NCI-H2107 treated with DMSO at 0.1 percent for 48 hours (cell line): Measurements from ENCODE around the gene FOXG1.

ENCODE experiments used
- DNase-seq: peaks from one replicate; lab custom pipeline; 2025; ENCODE audit not compliant: unreplicated experiment; lab: John Stamatoyannopoulos, UW

The FOXG1 gene

DNA sequence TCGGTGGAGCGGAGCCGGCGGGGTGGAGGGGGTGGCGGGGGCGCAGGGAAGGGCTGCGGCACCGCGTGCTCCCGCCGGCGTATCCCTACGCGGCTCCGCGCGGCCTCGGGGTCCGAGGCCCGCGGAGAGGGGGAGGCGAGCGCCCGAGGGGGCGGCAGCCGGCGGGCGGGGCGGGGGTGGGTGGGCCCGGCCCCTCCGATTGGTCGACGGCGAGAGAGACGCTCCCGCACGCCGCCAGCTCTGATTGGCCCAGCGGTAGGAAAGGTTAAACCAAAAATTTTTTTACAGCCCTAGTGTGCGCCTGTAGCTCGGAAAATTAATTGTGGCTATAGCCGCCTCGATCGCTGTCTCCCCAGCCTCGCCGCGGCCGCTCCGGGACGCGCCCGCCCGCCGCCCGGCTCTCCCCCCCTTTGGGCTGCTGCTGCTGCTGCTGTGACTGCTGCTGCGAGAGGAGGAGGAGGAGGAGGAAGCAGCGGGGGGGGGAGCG lies at the start of gene FOXG1:
Gene FOXG1 (plus strand): TSS at position 319 of the 487 bp plus-strand sequence. CDS start 493 bp downstream, outside the sequence.
- DNase-seq, result peak; percentile 98

DNA sequence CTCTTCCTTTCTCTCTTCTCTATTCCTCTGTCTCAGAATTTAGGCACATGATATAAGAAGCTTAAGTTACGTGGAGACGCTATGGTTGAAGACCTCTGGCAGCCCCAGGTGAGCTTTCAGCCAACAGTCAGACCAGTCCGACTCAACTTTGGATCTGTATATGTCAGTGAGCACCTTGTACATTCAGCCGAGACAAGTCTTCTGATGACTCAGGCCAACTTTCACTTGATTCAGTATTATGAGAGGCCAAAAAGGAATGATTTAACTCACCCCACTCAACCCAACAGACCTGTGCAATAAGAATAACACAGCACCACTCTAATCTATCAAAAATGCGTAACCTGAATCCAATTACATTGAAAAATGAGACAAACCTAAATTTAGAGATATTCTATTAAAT lies 47.5 kb upstream of the FOXG1 start:
- DNase-seq, result no peak

DNA sequence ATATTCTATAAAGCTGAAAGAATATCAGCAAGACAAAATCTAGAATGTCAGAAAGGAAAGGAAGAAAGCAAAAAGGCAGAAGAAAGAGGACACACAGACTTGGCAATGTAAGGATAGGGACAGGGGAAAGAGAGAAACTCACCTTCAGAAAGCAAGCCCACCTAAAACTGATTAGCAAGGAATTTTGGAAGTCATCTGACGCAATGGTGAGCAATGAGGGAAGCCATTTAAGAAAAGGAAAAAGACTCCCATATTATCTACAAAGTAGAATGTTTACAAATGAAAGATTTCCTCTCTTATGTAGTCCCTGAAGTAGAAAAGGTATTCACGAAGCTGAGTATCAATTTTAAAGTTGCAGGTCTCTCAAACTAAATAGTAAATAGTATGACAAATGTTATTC lies 35.2 kb upstream of the FOXG1 start:
- DNase-seq, result no peak

DNA sequence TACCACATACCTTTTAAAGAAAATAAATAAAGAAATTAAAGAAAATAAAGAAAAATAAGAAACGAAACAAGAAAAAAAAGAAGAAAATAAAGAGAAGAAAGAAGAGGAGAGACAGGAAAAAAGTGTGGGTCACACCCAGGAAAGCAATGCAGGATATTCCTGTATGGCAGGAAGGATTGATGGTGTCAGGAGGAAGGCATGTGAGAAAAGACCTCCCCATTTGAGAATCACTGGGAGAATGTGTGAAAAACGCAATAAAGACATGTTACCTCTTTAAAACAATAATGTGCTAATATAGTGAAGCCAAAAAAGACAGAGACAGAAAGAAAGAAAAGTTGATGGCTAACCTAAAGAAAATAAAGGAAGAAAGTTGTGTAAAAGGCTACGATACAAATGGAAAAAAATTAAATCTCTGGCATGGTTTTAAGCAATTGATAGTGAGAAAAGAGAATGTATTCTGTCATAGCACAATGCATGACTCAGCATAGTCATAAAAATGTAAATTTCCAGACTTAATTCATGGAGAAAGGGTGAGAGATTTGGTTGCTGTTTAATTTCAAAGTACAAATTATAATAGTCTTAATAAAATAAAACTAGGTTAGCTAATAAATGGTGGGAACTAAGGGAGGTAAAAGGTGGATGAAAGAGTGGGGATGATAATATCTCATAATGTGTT lies 24.3 kb upstream of the FOXG1 start:
- no peak for DNase-seq

DNA sequence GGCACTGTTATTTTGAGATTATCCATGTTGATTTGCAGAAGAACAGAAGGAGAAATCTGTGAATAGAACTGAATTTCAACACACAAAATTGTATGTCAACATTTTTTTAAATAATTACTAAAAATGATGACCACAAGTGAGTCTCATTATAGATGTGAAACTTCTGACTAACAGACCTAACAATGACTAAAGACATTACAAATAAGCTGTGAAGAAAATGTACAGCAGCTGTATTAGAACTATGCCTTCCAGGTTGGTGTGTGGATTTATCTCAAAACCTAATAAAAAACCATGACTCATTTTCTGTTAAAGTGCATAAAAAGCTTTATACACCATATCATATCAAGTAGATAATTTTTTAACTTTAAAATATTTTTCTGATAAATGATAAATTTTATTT lies 22.5 kb upstream of the FOXG1 start:
- no peak for DNase-seq

DNA sequence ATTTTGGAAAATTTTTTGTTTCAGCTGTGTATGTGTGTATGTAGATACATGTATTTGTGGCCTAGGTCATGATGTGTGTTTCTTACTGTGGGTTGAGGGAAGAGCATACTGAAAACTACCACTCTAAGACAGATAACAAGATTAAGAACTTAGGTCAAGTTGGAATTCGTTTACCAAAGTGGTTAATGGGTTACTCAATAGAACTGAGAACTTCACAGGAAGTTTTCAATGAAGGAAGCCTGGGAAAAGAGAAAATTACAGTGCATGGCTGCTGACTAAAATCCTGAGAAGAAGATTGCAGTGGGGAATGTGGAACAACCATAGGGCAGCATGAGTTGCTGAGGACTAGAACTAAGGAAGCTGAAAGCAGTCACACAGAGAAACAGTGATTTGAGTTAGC lies 21.4 kb upstream of the FOXG1 start:
- DNase-seq, result no peak

DNA sequence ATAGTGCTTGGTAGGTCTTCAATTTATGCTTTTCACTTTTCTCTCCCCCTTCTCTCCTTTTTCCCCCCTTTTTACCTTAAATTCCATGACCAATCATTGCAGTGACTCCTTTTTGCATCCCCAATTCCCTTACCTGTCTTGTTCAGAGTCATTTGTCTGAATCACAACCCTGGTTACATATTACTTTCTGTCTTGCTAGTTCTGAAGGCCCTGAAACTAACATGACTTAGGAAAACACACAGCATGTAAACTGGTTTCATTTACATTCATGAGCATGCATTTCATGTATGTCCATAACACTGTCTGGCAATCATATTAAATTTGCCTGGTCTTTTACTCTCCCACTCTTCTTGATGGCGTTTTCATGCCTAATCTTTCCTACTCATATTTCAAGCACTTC lies 20.3 kb upstream of the FOXG1 start:
- peak; percentile 19 for DNase-seq

DNA sequence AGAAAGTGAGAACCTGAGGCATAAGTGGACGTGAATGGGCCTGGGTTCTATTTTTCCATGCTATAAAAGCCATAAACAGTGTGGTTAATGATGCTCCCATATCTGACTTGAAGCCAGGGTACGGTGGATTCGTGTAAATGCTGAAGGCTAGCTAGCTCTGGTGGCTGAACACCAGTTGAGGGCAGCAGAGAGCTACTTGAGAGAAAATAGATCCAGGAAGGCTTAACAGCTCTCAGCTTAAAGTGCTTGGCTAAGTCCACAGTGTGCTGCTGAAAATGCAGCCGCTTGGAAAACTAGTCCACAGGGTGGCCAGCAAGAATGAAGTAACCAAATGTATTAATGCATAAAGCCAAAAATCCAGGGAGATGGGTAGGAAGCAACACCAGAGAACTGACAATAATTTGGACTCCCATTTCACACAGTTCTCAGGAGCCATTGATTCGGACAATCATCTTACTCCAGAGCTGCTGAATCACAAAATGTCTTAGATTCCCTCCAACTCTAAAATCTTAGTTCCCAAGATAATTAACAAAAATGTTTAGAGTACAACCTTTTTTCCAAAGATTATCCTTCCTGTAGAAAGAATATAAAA lies 15.0 kb upstream of the FOXG1 start:
- DNase-seq, result no peak

DNA sequence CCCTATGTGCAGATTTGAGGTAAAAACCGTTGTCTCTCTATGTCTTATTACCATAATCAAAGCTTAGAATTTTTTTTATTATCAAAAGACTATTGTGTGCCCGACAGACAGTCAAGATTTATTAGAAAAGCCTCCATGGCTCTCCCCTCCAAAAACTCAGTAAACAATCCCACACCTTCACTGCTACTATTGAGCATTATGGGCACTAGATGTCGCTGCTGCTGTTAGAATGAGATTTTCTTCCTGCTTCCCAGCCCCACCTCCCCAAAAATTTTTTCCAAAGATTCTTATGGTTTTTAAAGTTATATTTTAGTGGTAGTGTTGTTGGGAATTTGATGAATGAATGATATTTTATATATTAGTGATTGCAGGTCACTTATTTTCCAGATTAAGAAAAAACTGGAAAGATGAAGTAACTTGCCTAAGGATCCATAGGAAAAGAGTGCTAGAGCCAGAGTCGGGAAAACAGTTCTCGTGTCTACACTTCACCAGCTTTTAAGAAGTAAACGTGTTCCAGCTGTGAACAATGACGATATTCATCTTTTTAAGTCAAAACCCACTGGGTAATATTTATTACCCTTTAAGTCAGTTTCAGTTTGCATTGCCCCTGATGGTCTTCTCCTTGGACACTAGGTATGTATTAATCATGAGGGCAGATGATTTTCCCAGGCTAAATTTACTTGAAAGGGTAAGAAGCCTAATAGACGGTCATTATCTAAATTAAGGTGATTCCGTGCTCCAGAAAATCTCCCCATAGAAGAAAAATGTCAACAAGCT lies 12.2 kb upstream of the FOXG1 start:
- no peak for DNase-seq

DNA sequence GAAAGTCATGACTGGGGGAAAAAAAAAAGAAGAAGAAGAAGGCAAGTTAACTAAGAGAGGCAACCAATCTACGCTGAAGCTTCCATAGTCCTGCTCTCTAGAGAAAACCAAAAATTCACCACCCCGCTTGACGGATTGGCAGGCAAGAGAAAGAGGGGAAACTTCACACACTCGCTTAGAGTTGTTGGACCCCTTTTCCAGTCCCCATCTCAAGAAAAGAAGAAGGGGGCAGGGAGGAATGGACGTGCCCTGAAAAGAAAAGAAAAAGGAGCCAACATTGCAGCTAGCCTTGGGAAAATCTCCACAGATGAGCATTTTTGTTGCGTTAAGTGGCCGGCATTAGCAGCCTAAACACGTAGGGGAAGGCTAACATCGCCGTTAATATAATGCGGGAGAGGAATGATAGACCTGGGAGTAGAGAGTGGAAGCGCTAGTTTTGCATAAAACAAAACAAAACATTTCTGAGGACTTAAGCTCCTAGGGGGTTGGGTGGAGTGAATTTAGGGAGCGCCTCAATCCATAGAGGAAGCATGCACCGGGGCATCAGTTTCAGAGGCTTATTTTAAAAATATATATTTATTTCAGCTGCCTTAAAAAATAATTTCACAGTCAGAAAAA lies 11.3 kb upstream of the FOXG1 start:
- no peak for DNase-seq

DNA sequence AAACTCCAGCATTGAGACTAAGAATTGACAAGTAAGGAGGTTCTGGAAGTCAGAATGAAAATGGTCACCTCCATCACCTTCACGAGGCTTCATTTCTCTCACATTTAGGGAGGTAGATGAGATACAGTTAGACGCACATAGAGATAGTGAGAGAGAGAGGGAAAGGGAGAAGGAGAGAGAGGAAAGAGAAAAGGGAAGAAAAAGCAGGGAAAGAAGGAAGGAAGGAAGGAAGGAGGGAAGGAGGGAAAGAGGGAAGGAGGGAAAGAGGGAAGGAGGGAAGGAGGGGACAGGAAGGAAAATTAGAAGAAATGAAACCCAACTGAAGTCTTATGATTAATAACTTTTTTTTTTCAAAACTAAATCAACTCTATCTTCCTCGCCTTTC lies 10.7 kb upstream of the FOXG1 start:
- DNase-seq, result no peak

DNA sequence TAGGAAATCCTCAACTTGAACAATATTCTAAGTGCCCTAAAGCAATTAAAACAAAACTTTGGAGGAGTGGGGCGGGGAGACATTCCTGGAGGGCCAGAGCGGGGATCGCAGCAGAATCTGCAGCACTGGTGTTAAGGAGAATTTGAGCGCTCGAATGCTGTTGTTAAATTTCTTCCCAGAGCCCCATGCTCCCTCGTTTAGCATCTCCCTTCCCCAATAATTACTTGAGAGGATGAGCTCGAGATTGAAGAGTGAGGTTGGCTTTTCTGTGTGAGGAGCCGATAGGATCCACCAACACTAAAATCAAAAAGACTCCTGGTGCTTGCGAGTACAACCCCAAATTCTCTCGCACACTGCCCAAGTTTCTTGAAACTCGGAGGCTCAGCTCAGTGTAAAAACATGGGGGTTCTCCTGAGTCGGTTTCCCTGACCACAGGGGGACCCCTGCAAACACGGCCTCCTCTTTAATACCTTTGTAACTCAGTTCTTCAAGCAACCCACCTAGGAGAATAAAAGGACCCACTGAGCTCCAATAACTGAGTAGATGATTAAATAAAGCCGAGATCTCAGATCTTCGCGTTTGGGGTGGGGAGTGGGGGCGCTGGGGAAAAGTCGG lies 10.2 kb upstream of the FOXG1 start:
- no peak for DNase-seq

DNA sequence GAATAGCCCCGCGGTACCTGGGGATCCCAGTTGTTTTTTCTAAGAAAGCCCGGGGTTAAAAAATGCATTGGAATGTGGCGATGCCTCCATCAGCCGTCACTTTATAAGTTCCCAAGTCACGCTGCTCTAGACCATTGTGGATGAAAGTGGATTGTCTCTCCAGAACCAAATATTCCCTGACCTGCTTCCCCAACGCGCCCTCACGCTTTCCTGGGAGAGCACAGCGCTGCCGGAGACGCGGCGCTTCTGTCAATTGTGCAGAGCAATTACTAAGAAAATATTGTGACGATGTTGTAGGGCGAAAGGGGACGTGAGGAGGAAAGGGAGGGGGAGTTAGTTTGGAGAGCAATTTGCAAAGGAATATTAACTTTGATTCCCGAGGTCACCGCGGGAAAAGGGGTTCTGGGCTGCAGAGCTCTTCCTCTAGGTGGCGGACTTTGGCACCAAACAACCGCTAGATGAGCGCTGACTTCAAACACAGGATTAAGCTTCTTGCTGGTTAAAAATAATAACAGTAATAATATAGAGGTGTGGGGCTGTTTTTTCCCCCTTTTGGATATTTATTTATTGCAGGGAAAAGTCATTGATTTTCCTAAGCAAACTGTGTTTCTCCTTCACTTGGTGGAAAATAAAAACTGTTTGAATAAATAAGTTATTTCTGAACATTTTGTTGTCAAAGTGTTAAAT lies 9.6 kb upstream of the FOXG1 start:
- no peak for DNase-seq

DNA sequence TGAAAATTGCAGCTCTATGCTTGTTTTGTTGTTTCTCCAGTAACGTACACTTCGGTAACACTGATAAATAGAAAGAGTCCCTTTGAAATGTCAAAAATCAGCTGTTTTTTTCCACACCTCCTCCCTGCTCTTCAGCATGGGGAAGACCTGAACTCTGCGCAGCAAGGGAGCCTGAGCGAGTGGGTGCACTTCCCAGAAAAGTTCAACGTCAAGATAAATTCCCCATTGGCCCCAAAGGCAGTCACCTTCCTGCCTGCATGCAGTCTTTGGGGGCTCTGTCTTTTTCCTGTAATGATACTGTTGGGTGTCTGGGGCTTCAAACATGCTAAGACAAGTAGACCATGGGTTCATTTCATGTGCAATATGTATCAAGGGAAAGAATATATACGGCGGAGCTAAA lies 8.8 kb upstream of the FOXG1 start:
- DNase-seq, result no peak

DNA sequence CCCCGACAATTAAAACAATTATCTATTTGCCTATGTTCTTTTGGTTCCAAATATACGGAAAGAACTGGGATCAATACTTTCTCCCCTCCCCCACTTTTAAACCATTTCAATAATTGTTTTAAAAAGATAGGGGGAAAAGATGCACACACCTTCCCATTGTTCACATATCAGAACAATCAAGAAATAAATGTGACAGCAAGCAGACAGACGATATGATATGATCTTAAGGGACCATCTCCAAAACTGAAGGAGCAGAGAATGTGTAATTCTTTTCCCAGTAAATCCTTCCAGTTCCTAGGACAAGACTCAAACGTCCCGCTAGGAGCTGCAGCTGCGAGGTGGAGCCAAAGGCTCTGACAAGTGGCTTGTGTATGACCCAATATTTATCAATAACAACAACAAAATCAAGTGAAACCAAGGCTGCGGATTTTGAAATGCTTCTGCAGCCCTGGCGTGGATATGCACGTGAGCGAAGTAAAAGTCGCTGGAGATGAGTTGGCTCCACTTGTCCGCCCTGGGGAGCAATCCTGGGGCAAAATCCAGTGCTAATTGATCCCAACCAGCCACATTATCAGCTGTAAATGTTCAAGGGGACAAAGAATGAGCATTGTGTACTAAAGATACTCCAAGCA lies 8.2 kb upstream of the FOXG1 start:
- DNase-seq, result no peak

DNA sequence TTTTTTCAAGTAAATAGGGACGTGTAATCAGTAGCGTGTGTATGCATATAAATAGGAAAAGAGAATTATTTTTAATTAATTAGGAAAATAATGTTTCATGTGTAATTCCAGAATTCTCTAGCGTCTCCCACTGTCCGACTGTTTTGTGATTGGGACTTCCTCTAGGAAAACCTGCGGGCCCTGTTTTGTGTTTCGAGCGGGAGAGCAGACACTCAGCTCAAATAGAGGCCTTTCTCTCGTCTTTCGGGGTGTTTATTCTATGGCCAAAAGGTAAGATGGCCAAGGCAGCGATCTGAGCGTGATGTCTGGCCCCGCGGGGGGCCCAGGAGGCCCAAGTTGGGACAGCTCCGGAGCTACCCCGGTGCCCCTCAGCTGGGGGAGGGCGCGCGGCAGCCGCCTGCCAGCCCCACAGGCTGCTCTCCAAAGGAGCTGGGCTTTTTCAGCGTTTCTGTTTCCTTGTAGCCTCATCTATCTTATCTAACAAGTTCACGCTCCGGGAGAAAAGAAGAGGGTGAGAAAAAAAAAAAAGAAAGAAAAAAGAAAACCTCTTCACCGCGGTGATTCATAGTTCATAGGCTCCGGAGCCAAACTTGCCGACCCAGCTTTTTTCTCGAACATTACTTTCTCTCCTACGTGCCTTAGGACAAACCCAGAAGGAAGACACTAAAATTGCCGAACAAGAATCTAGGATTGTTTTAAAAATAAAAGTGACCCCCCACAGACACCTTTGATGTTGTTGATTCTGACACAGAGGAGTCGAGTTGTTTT lies 7.5 kb upstream of the FOXG1 start:
- DNase-seq, result no peak

DNA sequence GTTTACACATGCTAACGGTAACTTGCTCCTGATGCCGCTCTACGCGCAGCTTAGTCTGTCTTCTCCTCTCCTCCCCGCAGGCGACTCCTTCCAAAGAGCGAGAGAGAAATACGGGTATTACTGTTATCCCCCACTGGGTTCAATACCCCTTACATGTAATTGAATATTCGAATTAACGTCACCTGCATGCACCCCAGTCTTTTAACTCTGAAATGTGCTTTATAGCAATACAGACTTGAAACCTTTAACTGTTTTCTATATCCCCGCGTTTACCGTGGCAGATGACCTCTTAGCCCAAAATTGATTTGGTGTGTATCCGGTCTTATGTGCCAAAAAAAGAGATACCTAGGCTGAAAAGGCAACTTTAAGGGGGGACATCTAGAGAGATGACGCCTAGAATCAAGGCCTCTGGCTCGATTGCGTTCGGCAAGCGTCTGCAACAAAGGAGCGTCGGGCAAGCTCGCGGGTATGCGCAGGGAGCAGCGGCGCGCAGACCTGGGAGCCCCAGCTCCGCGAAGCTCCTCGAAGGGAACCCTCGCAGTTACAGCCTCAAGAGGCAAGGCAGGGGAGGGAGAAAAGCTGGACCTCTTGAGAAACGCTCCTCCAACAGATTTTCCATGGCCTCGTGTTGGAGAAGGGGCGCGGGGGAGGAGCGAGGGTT lies 6.8 kb upstream of the FOXG1 start:
- DNase-seq, result no peak

DNA sequence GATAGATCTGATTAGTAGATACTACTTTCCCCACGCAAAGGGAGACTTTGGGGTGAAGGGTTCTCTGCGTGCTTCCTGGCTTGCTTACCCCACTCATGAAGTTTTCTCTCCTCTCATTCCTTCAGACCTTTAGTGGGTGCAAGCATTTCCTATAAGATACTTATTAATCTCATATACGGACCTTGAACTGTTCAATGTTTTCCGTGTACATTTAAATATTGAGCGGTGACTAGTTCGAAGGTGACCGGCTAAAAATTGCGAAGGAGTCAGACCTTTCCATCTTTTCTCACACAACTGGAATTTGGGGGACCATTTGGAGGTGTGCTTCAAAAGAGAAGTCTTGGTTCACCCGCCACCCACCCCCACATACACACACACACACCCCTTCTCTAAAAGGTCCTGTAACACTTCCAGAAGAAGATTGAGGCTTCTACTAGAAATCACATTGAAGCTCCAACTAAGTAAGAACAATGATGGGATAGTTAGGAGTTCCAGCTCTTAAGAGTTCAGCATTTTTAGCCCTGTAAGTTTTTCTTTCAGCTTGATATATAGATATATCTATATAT lies 6.1 kb upstream of the FOXG1 start:
- DNase-seq, result no peak
